Heart right ventricle (tissue), 16 donors: ENCODE results near the gene DGCR6L. TPM values are rescaled to one million over a fixed set of nuclear protein-coding genes. Genes with fewer than 3 reads are reported as not detected.
A peak's percentile ranks its signal among the peaks of the same experiment; 100 is the strongest.
"Not testable (repeated sequence)": the region's sequence is repeated elsewhere in the genome, so short reads cannot be mapped to it uniquely, and the experiment has no call there.

Source experiments
- ATAC-seq, 8 donors: fragments of 200-7000 bp; cut with Tn5 transposase; one replicate each; pipeline ENCODE4 v1.9.1; 2020; ENCODE audit warnings: mild to moderate bottlenecking in 8 of 8, moderate library complexity in 8 of 8, moderate number of reproducible peaks in 1 of 8
- DNase-seq, 2 donors: peaks; one replicate each; pipeline ENCODE4 v3.0.0-alpha.2; 2020
- H3K27ac ChIP-seq, 10 donors: fragments of 200-600 bp; sonication (generic) in 2 of 10; one replicate each; pipeline versions ENCODE4 v1.5.0 to v1.8.0; 2020 to 2022; ENCODE audit warnings: mild to moderate bottlenecking in 3 of 10
- H3K27me3 ChIP-seq, 7 donors: fragments of 200-600 bp; one replicate each; pipeline ENCODE4 v1.8.0; 2021 to 2022; ENCODE audit warnings: mild to moderate bottlenecking in 2 of 7
- H3K36me3 ChIP-seq, 9 donors: fragments of 200-600 bp; sonication (generic) in 1 of 9; one replicate each; pipeline versions ENCODE4 v1.5.0 to v1.8.0; 2020 to 2022; ENCODE audit warnings: mild to moderate bottlenecking in 2 of 9
- H3K4me1 ChIP-seq, 9 donors: fragments of 200-600 bp; sonication (generic) in 1 of 9; one replicate each; pipeline versions ENCODE4 v1.5.0 to v1.8.0; 2020 to 2022; ENCODE audit warnings: mild to moderate bottlenecking in 4 of 9
- H3K4me3 ChIP-seq, 10 donors: fragments of 200-600 bp; sonication (generic) in 2 of 10; one replicate each; pipeline versions ENCODE4 v1.5.0 to v1.8.0; 2020 to 2022; ENCODE audit warnings: mild to moderate bottlenecking in 7 of 10, moderate library complexity in 2 of 10
- H3K9me3 ChIP-seq, 11 donors: fragments of 200-600 bp in 10 of 11; sonication (generic) in 2 of 11; one replicate each; pipeline versions ENCODE4 v1.5.0 to v1.8.0; 2013 to 2022; ENCODE audit warnings: mild to moderate bottlenecking in 2 of 11, control low read depth in 1 of 11, moderate library complexity in 1 of 11
- CTCF ChIP-seq, 9 donors: fragments of 200-600 bp; sonication (generic) in 2 of 9; IDR thresholded peaks; one replicate each; pipeline versions ENCODE4 v1.5.0 to v1.8.0; 2021 to 2022; ENCODE audit warnings: antibody characterized with exemption in 9 of 9, mild to moderate bottlenecking in 5 of 9, moderate library complexity in 1 of 9
- WGBS, 2 donors: extraction: QIAGEN DNeasy Blood & Tissue Kit; methylation state at CpG; one replicate each; pipeline ENCODE4 v1.1.7; 2013; ENCODE audit warnings: inconsistent platforms in 1 of 2; 5-methylcytosine and 5-hydroxymethylcytosine counted together
- intact Hi-C, 10 donors: fragments of 100-400 bp; cut with DNase I; formaldehyde crosslinking; loops; one replicate each; pipeline versions ENCODE4 v1.11.1 to v1.14.2; 2022
- polyA plus RNA-seq, 2 donors: library from polyadenylated mRNA; stranded (reverse); fragments of 200-250 nt; gene quantifications; one replicate each; pipeline ENCODE4 v1.2.3, GENCODE V29; 2013
- total RNA-seq, 10 donors: library from RNA; stranded (reverse); fragmentation: NEBNext Ultra II Directional in 3 of 10; extraction: Animal tissue kit (Norgen Biotek cat#: 25700) in 3 of 10; gene quantifications; one replicate each; pipeline versions ENCODE4 v1.2.1 to v1.2.4, GENCODE V29; 2021 to 2023
- donor health status: Arrhythmogenic right ventricular cardiomyopathy.
- donor health status: ischemic (EF 13 %, LVEDD 7.1; RV severe dilation, severe dysfunction).
- donor health status: healthy with polysubstance abuse.
- donor health status: DM: no; HTN: yes; CAD: no.
- donor health status: DM: no; HTN: no; CAD: no.
- donor health status: ischemic (EF 25% LVEDD 6.9; RV normal size, moderate dysfunction).
- donor health status: ischemic (EF 25% LVEDD 5.7; RV mildly dilated, moderate dysfunction).
- donor health status: healthy.
- donor health status: DM: yes; HTN: yes; CAD: no.
- donor health status: Ischemic cardiomyopathy.
- donor health status: ischemic (EF 35%, LVEDD 5.7; RV mildly dilated, moderate dysfunction).
- donor health status: nonischemic (EF 11% LVEDD 7.7; RV severe dilation, severe dysfunction).
- donor health status: DM: yes; HTN: yes; CAD: no.
- donor health status: PGD.
- donor health status: ischemic (EF 29% LVEDD 5.4; RV normal size, mild dysfunction).
- donor health status: nonischemic (EF 23%, LVEDD 6.1; RV moderate dilation, normal function).

DGCR6L gene
- total and polyA plus RNA-seq, 12 donors = 37.9 to 90.3 (median 41.7) TPM

GRCh38 chr22:20316217-20316843 is 3.5 kb downstream of the DGCR6L start:
- Histone ChIP-seq H3K27ac (no peak overlapping the region), H3K4me3 (no peak overlapping the region), H3K9me3 (no peaks in the 10 kb centered on the region), H3K36me3 (peaks cover 0 to 16% (median 0%) of the 10 kb centered on the region in 9 donors), H3K27me3 (no peaks in the 10 kb centered on the region), H3K4me1 (peaks cover 11 to 41% (median 32%) of the 10 kb centered on the region in 9 donors)
- intact Hi-C loops = loop anchor here in 1 of 10 donors (10.0 kb wide), 1 partner anchor 78 kb away; the partner anchor contains the start of gene ZNF74
- no peak for TF ChIP-seq CTCF (IDR thresholded peaks at IDR 0.05)
- no peak for DNase-seq
- 85 to 87% methylated on average over 11 to 12 of the region's 12 CpGs for WGBS, 2 donors
- no peak for ATAC-seq

- Histone ChIP-seq H3K9me3 (no peaks in the 10 kb centered on the region), H3K27ac (no peak overlapping the region), H3K27me3 (no peaks in the 10 kb centered on the region), H3K4me3 (no peak overlapping the region), H3K36me3 (peaks cover 0 to 16% (median 0%) of the 10 kb centered on the region in 9 donors), H3K4me1 (peaks cover 10 to 34% (median 24%) of the 10 kb centered on the region in 9 donors)
- intact Hi-C loops = loop anchor here in 1 of 10 donors (10.0 kb wide), 1 partner anchor 79 kb away; the partner anchor contains the start of gene ZNF74
- no peak for ATAC-seq
- WGBS, 2 donors = 87 to 89% methylated on average over 22 to 25 of the region's 25 CpGs
- no peak for DNase-seq
- no peak for TF ChIP-seq CTCF (IDR thresholded peaks at IDR 0.05)
These were observed 4.3 kb downstream of the DGCR6L start for GRCh38 chr22:20315337-20316216.

- not testable (repeated sequence) for H3K27me3 ChIP-seq, H3K4me3 ChIP-seq, H3K9me3 ChIP-seq, ATAC-seq, H3K27ac ChIP-seq, DNase-seq
- Histone ChIP-seq H3K4me1 (peaks cover 10 to 32% (median 21%) of the 10 kb centered on the region in 9 donors), H3K36me3 (peaks cover 0 to 16% (median 0%) of the 10 kb centered on the region in 9 donors)
- intact Hi-C loops = loop anchor here in 1 of 10 donors (10.0 kb wide), 1 partner anchor 80 kb away; the partner anchor contains the start of gene ZNF74
- 93 to 94% methylated on average over 12 of the region's 12 CpGs for WGBS, 2 donors
These were observed 5.0 kb downstream of the DGCR6L start for GRCh38 chr22:20314741-20315336.

- H3K4me3 ChIP-seq, H3K27me3 ChIP-seq, ATAC-seq, H3K9me3 ChIP-seq, DNase-seq, H3K27ac ChIP-seq: not testable (repeated sequence)
- peaks cover 10 to 31% (median 20%) of the 10 kb centered on the region in 9 donors for H3K4me1 ChIP-seq
- intact Hi-C loops = loop anchor here in 1 of 10 donors (10.0 kb wide), 1 partner anchor 81 kb away; the partner anchor contains the start of gene ZNF74
- 86 to 88% methylated on average over 5 of the region's 5 CpGs for WGBS, 2 donors
- peaks cover 0 to 16% (median 0%) of the 10 kb centered on the region in 9 donors for H3K36me3 ChIP-seq
These were observed 5.7 kb downstream of the DGCR6L start for GRCh38 chr22:20314206-20314605.

GRCh38 chr22:20313306-20314077 is 6.4 kb downstream of the DGCR6L start:
- DNase-seq (peak in 1 of 2 donors; percentile 2), ATAC-seq (peak in 2 of 8 donors; percentile 5 to 21)
- intact Hi-C loops = loop anchor here in 1 of 10 donors (10.0 kb wide), 1 partner anchor 81 kb away; the partner anchor contains the start of gene ZNF74
- H3K27ac ChIP-seq, H3K4me3 ChIP-seq, H3K9me3 ChIP-seq, H3K27me3 ChIP-seq: not testable (repeated sequence)
- H3K36me3 ChIP-seq = peaks cover 0 to 16% (median 0%) of the 10 kb centered on the region in 9 donors
- H3K4me1 ChIP-seq = peaks cover 4 to 24% (median 13%) of the 10 kb centered on the region in 9 donors
- WGBS, 2 donors = 83 to 84% methylated on average over 9 to 10 of the region's 11 CpGs
